Glutamatergic neuron (in vitro differentiated cells): ENCODE results near the gene CDH15. TPM values are rescaled to one million over a fixed set of nuclear protein-coding genes. Genes with fewer than 3 reads are reported as not detected.
A peak's percentile ranks its signal among the peaks of the same experiment; 100 is the strongest.

Source experiments
- DNase-seq: peaks from one replicate; pipeline ENCODE4 v3.0.0; 2022
- H3K27ac Mint-ChIP-seq: one replicate; pipeline ENCODE4 v1.8.0; 2020; ENCODE audit warnings: mild to moderate bottlenecking, mixed read lengths, inconsistent platforms; ENCODE audit not compliant: unreplicated experiment
- H3K27me3 Mint-ChIP-seq: one replicate; pipeline ENCODE4 v1.8.0; 2020; ENCODE audit warnings: mild to moderate bottlenecking, moderate library complexity, mixed read lengths, inconsistent platforms; ENCODE audit not compliant: unreplicated experiment
- H3K36me3 Mint-ChIP-seq: one replicate; pipeline ENCODE4 v1.8.0; 2020; ENCODE audit warnings: mild to moderate bottlenecking, mixed read lengths, inconsistent platforms; ENCODE audit not compliant: unreplicated experiment
- H3K4me1 Mint-ChIP-seq: one replicate; pipeline ENCODE4 v1.8.0; 2020; ENCODE audit warnings: mild to moderate bottlenecking, low read depth, mixed read lengths, inconsistent platforms; ENCODE audit not compliant: unreplicated experiment
- H3K4me3 Mint-ChIP-seq: one replicate; pipeline ENCODE4 v1.8.0; 2020; ENCODE audit warnings: mild to moderate bottlenecking, mixed read lengths, inconsistent platforms; ENCODE audit not compliant: unreplicated experiment
- H3K9me3 Mint-ChIP-seq: one replicate; pipeline ENCODE4 v1.8.0; 2020; ENCODE audit warnings: mild to moderate bottlenecking, moderate library complexity, mixed read lengths, inconsistent platforms; ENCODE audit not compliant: unreplicated experiment
- total RNA-seq: library from RNA; stranded (reverse); fragmentation: NEBNext Ultra II Directional; extraction: Animal tissue kit (Norgen Biotek cat#: 25700); gene quantifications from one replicate; pipeline ENCODE4 v1.2.1, GENCODE V29; 2021; ENCODE audit not compliant: unreplicated experiment
- TF ChIP-seq, protein P1 (sequence below): fragments of 200-600 bp; sonication (generic); IDR thresholded peaks from one replicate; pipeline ENCODE4 v1.5.0; 2021; ENCODE audit not compliant: partially characterized antibody, unreplicated experiment

Gene CDH15
- total RNA-seq, 1 donor from 2014 or later: 12.6 TPM

DNA sequence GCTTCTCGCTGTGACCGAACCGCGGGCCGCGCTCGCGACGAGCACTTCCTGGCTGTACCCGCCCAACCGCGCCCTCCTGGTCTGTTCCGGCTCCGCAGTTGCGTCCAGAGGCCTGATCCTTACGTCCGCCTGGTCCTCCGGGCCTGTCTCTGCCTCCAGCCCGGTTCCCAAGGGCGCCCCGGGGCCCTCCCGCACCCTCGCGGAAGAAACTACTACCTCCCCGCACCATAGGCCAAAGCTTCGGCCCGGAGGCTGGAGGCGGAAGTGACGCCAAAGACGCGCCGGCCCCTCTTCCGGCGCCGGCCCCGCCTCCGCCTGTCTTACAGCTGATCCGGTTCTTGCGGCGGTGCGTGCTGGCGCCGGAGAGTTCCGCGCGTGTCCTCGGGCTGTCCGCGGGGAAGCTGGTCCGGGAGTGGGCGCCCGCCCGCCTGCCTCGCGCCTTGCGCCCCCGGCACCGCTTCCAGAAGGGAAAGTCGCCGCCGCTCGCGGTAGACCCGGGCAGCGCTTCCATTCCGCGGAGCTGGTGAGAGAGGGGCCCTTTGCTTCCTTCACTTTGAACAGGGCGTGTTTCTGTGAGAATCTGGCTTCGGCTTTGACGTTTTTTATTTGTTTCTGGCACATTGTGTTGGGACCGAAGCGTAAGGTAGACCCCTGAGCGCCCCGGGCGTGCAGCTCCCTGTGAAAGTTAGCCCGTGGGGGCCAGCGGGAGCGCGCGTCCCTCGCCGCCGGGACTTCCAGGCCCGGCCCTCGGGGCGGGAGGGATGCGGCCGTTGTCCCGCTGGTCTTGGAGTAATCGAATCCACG lies 46.0 kb downstream of the CDH15 start, which contains the start of gene ZNF778:
Gene ZNF778, plus strand, starts transcription at position 316 of the 804 bp plus-strand sequence. CDS start 3,425 bp downstream, outside the sequence.
- Mint-ChIP-seq H3K27ac (peak within 1 kb of the TSS; percentile 31), H3K4me1 (peaks cover 8% of the 10 kb centered on the region), H3K4me3 (peak within 1 kb of the TSS; percentile 87), H3K36me3 (peaks cover 1% of the 10 kb centered on the region), H3K9me3 (peaks cover 5% of the 10 kb centered on the region), H3K27me3 (peaks cover 4% of the 10 kb centered on the region)
- DNase-seq: peak; percentile 82
- TF ChIP-seq, protein P1, sequence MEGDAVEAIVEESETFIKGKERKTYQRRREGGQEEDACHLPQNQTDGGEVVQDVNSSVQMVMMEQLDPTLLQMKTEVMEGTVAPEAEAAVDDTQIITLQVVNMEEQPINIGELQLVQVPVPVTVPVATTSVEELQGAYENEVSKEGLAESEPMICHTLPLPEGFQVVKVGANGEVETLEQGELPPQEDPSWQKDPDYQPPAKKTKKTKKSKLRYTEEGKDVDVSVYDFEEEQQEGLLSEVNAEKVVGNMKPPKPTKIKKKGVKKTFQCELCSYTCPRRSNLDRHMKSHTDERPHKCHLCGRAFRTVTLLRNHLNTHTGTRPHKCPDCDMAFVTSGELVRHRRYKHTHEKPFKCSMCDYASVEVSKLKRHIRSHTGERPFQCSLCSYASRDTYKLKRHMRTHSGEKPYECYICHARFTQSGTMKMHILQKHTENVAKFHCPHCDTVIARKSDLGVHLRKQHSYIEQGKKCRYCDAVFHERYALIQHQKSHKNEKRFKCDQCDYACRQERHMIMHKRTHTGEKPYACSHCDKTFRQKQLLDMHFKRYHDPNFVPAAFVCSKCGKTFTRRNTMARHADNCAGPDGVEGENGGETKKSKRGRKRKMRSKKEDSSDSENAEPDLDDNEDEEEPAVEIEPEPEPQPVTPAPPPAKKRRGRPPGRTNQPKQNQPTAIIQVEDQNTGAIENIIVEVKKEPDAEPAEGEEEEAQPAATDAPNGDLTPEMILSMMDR: peak; percentile 4

GRCh38 chr16:89219365-89219764 lies 47.8 kb downstream of the CDH15 start:
- Mint-ChIP-seq H3K9me3 (peaks cover 6% of the 10 kb centered on the region), H3K4me1 (peaks cover 8% of the 10 kb centered on the region), H3K27ac (no peak overlapping the region), H3K4me3 (peak overlapping the region; percentile 78), H3K27me3 (peaks cover 4% of the 10 kb centered on the region), H3K36me3 (peaks cover 4% of the 10 kb centered on the region)
- TF ChIP-seq, protein P1: no peak
- DNase-seq: no peak

DNA sequence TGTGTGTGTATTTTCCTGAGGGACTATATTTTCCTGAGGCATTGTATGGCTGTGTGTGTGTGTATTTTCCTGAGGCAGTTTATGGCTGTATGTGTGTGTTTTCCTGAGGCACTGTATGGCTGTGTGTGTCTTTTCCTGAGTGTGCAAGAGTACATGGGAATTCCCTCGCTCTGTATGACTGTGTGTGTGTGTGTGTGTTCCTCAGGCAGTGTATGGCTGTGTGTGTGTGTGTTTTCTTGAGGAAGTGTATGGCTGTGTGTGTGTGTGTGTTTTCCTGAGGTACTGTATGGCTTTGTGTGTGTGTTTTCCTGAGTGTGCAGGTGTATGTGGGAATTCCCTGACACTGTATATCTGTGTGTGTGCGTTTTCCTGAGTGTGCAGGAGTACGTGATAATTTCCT lies 50.1 kb downstream of the CDH15 start:
- H3K36me3 Mint-ChIP-seq: peaks cover 20% of the 10 kb centered on the region
- no peak for DNase-seq
- H3K4me3 Mint-ChIP-seq: no peak overlapping the region
- H3K4me1 Mint-ChIP-seq: peaks cover 3% of the 10 kb centered on the region
- peaks cover 6% of the 10 kb centered on the region for H3K9me3 Mint-ChIP-seq
- no peak overlapping the region for H3K27ac Mint-ChIP-seq
- H3K27me3 Mint-ChIP-seq: peaks cover 3% of the 10 kb centered on the region
- TF ChIP-seq, protein P1: no peak

DNA sequence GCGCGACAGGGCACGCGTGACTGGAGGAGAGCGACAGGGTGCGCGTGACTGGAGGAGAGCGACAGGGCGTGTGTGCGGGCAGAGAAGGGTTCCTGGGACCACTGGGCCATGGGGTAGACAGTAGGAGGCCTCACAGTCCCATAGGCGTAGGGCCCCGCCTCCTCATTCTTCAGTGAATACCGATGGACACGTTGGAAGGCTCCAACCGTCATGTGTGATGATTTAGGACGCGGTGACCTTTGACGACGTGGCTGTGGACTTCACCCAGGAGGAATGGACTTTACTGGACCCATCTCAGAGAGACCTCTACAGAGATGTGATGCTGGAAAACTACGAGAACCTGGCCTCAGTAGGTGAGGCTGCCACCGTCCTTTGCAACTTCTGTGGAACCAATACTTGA lies 51.4 kb downstream of the CDH15 start:
- H3K9me3 Mint-ChIP-seq: peaks cover 13% of the 10 kb centered on the region
- H3K4me3 Mint-ChIP-seq: peak overlapping the region; percentile 1
- DNase-seq: no peak
- TF ChIP-seq, protein P1: no peak
- no peak overlapping the region for H3K27ac Mint-ChIP-seq
- peaks cover 2% of the 10 kb centered on the region for H3K27me3 Mint-ChIP-seq
- peaks cover 5% of the 10 kb centered on the region for H3K4me1 Mint-ChIP-seq
- peaks cover 32% of the 10 kb centered on the region for H3K36me3 Mint-ChIP-seq

GRCh38 chr16:89224665-89225064 lies 53.1 kb downstream of the CDH15 start:
- peaks cover 46% of the 10 kb centered on the region for H3K36me3 Mint-ChIP-seq
- H3K4me3 Mint-ChIP-seq: peak overlapping the region; percentile 48
- TF ChIP-seq, protein P1: no peak
- peaks cover 4% of the 10 kb centered on the region for H3K27me3 Mint-ChIP-seq
- no peak overlapping the region for H3K27ac Mint-ChIP-seq
- peaks cover 23% of the 10 kb centered on the region for H3K9me3 Mint-ChIP-seq
- peaks cover 2% of the 10 kb centered on the region for H3K4me1 Mint-ChIP-seq
- DNase-seq: no peak
